HG03095 (cell line): ENCODE data around the gene CASP1.

ENCODE experiments used
- ATAC-seq: cut with Tn5 transposase; IDR thresholded peaks from one replicate; pipeline ENCODE4 v1.9.1; 2021; ENCODE audit warnings: moderate library complexity; ENCODE audit not compliant: unreplicated experiment

CASP1 gene

DNA sequence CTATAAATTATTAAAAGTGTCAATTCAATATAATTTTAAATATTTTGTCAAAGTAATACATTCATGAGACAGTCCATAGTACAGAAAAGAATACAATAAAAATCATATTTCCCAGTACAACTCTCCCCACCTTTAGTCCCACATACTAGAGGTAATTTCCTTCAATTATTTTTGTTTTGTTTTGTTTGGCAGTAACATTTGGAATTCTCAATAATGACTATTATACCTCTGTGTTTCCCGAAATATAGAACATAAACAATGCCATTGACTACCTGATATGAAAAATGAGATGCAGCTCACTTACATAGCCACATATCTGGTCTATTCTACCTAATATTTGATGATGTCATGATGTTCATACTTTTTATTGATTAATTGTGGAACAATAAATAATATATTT lies 42.2 kb downstream of the CASP1 start:
- ATAC-seq, result no peak

DNA sequence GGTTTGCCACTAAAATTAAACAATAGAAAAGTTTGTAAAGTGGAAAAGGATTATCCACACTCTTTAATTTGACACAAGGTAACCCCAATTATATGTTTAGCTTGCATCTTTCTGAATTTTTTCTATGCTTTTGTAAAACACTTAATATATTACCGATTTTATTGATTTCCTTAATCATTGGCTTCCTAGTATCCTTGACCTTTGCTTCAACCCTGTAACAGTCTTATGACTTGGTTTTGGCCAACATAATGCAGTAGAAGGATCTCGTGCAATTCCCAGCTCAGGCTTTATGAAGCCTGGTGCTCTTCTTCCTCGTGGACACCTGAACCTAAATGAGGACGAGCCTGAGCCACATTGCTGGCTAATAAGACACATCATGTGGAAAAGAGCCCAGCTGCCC lies 43.0 kb downstream of the CASP1 start:
- no peak for ATAC-seq

DNA sequence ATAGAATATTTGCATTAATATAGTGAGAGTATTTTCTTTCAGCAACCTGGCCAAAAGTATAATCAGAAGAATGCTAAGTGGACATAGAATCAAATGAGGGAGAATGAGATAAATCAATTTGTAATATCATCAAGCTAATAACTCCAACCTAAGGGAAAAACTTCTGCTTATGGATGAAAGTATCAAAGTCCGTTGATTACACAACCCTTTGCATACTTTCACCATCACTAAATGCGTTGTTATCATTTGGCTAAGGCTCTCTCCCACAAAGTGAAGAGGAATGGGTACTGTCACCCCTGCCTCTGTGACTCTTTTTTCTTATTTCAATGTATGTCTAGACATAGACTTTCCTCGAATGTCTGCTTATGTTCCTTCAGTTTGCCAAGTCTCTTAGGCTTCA lies 50.1 kb downstream of the CASP1 start:
- ATAC-seq, result no peak

- no peak for ATAC-seq
These were observed 55.1 kb downstream of the CASP1 start for GRCh38 chr11:104979839-104980238.
